Epithelial cell of proximal tubule (primary cell): Measurements from ENCODE around the gene GTF2H4. TPM values are rescaled to one million over a fixed set of nuclear protein-coding genes. Genes with fewer than 3 reads are reported as not detected.
"Not testable (repeated sequence)": the region's sequence is repeated elsewhere in the genome, so short reads cannot be mapped to it uniquely, and the experiment has no call there.

Experiments used
- DNase-seq: peaks from one replicate; pipeline ENCODE4 v3.0.0-alpha.2; 2011; ENCODE audit warnings: low read depth
- H3K4me3 ChIP-seq: 2 replicates; pipeline ENCODE4 v1.5.1; 2011; ENCODE audit warnings: low read depth, mild to moderate bottlenecking, low read length
- total RNA-seq: library from RNA; depleted of rRNA; stranded (reverse); fragments of >200 nt; gene quantifications from 2 replicates; pipeline ENCODE4 v1.2.3, GENCODE V29; 2015
- TF ChIP-seq, protein P1 (sequence below): conservative IDR thresholded peaks from 2 replicates; pipeline ENCODE4 v1.5.1; 2012; ENCODE audit warnings: low read depth, mild to moderate bottlenecking, low read length

GTF2H4 gene
- 15.0 and 19.1 TPM in 2 replicates for total RNA-seq

DNA sequence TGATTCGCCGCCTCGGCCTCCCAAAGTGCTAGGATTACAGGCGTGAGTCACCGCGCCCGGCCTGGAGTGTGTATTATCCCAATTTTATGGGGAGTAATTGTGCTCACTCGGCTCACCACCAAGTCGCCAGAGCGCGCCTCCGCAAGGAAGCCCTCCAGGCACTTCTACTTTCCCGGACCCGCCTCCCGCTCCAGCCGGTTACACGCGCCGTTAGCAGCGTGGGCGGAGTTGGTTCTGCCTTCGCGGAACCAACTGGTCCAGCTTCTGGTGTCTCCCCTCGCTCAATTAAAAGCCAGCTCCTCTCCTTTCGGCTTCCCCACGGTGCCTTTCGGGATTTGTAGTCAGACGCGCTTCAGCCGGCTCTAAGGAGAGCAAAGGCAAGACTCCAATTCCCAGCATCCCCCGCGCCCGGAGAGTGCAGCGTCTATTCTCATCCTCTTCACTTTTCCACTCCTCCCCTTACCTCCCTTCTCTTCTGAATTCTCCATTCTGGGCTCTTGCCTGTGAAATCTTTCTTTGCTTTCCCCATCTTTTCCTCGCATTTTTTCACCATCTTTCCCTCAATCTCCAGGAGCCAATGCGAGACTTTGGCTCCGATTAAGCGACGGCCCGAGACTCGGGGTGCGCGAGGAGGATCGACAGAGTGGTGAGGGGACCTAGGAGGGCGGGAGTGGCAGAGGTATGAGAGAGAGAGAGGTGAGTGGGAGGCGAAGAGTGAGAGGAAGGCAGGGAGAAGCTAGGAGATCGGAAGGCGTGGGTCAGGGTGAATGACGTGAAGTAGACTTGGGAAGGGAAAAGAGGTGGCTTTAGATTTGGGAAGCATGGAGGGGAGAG, at the start of gene GTF2H4:
GTF2H4 (plus strand) TSS at position 450 of the 834 bp plus-strand sequence.
- peak; percentile 96 for DNase-seq
- H3K4me3 ChIP-seq, result peak within 1 kb of the TSS; percentile 82
- TF ChIP-seq, protein P1, sequence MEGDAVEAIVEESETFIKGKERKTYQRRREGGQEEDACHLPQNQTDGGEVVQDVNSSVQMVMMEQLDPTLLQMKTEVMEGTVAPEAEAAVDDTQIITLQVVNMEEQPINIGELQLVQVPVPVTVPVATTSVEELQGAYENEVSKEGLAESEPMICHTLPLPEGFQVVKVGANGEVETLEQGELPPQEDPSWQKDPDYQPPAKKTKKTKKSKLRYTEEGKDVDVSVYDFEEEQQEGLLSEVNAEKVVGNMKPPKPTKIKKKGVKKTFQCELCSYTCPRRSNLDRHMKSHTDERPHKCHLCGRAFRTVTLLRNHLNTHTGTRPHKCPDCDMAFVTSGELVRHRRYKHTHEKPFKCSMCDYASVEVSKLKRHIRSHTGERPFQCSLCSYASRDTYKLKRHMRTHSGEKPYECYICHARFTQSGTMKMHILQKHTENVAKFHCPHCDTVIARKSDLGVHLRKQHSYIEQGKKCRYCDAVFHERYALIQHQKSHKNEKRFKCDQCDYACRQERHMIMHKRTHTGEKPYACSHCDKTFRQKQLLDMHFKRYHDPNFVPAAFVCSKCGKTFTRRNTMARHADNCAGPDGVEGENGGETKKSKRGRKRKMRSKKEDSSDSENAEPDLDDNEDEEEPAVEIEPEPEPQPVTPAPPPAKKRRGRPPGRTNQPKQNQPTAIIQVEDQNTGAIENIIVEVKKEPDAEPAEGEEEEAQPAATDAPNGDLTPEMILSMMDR, result no peak

DNA sequence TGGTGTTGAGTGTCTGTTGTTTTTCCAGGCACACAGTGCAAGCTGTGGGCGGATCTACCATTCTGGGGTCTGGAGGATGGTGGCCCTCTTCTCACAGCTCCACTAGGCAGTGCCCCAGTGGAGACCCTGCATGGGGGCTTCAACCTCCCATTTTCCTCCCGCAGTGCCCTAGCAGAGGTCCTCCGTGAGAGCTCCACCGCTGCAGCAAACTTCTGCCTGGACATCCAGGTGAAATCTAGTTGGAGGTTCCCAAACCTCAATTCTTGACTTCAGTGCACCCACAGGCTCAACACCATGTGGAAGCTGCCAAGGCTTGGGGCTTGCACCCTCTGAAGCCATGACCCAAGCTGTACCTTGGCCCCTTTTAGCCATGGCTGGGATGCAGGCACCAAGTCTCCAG, 48.3 kb upstream of the GTF2H4 start:
- not testable (repeated sequence) for H3K4me3 ChIP-seq, DNase-seq

DNA sequence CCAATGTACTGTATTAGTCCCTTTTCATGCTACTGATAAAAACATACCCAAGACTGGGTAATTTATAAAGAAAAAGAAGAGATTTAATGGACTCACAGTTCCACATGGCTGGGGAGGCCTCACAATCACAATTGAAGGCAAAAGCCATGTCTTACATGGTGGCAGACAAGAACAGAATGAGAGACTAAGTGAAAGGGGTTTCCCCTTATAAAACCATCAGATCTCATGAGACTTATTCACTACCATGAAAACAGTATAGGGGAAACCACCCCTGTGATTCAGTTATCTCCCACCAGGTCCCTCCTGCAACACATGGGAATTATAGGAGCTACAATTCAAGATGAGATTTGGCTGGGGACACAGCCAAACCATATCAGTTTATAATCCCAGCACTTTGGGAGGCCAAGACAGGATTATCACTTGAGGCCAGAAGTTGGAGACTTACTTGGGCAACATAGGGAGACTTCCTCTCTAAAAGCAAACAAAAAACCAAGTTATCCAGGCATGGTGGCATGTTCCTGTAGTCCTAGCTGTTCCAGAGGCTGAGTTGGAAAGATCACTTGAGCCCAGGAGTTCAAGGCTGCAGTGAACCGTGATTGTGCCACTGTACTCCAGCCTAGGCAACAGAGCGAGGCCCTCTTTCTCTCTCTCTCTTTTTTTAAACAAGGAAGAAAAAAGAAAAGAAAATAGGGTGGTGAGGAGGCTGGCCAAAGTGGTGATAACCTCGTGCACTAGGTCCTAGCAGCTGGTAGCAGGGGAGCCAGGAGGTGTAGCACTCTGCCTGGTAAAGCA, 46.6 kb upstream of the GTF2H4 start:
- DNase-seq, result no peak
- H3K4me3 ChIP-seq, result no peak overlapping the region
- TF ChIP-seq, protein P1, result no peak

DNA sequence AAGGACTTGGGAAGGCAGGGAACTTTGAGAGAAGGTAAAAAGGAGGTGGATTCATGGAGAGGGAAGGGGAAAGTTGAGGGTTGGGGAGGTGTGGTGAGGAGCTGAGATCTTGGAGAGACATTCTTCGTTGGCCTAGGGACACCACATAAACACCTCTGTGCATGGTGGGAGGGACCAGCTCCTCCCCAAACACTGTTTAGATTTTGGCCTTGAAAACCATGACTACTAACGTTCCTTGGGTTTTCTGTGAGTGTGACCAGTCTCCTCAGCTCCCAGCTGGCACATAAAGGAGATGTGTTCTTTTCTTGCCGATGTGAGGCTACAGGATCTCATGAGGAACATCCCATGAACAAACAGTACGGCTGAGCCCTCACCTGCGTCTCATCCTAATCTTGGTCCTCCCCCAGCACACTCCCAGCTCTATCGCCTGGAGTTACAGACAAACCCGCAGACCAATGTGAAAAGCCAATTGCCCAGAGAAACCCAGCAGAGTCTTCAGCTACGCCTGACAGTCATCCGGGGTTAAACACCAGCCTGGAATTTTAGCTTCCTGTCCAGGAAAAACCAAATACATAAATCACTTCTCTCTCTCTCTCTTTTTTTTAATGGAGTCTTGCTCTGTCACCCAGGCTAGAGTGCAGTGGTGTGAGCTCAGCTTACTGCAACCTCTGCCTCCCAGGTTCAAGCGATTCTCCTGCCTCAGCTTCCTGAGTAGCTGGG, 45.7 kb upstream of the GTF2H4 start:
- no peak overlapping the region for H3K4me3 ChIP-seq
- no peak for DNase-seq
- TF ChIP-seq, protein P1, result no peak

DNA sequence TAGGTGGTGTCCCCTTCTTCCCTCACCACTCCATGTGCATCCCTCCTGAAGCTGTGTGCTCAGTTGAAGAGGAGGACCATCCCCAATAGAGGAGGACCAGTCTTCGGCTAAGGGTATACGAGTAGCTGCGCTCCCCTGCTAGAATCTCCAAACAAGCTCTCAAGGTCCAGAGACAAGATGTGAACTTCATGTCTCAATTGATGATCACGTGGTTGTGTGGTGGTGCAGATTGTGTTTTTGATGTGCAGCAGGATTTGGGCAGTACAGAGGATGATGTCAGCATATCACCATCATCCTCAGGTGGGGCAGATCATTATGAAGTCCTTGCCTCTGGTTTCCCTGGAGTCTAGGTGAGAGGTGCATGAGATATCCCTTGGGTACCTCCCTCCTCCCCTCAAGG, 43.7 kb upstream of the GTF2H4 start:
- TF ChIP-seq, protein P1, result no peak
- H3K4me3 ChIP-seq, result no peak overlapping the region
- no peak for DNase-seq

DNA sequence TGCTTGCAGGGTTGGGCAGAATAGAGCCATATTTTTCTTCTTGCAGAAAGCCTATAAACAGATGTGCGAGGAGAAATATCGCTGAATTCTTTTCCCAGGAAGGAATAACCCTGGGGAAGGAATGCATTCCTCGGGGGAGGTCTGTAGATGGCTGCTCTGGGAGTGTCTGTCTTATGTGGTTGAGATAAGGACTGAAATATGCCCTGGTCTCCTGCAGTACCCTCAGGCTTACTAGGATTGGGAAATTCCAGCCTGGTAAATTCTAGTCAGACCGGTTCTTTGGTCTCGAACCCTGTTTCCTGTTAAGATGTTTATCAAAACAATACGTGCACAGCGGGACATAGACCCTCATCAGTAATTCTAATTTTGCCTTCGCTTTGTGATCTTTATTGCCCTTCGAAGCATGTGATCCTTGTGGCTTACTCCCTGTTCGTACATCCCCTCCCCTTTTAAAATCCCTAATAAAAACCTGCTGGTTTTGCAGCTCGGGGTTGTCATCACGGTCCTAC, 38.7 kb upstream of the GTF2H4 start:
- not testable (repeated sequence) for H3K4me3 ChIP-seq, DNase-seq

DNA sequence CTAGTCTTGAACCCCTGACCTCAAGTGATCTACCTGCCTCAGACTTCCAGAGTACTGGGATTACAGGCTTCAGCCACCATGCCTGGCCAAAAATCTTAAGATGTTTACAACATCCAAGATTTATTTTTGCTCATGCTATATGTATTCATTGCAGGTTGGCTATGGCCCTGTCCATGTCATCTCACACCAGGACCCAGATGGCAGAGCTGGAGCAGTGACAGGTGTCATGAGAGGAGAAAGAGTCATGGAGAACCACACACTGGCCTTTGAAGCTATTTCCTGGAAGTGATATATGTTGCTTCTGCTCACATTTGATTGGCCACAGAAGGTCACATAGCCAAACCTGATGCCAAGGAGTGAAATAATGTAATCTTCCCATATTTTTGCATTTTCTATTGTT, 37.5 kb upstream of the GTF2H4 start:
- DNase-seq, result no peak
- H3K4me3 ChIP-seq, result no peak overlapping the region
- TF ChIP-seq, protein P1, result no peak
